HCT116 (cell line): ENCODE data around the gene SHKBP1. TPM values are rescaled to one million over a fixed set of nuclear protein-coding genes. Genes with fewer than 3 reads are reported as not detected.

Experiments
- ATAC-seq: fragments of 200-7000 bp; cut with Tn5 transposase; 2 replicates; pipeline ENCODE4 v1.9.1; 2020; ENCODE audit warnings: mild to moderate bottlenecking, moderate library complexity
- BruUV-seq: library from RNA; stranded (reverse); fragments of 400-500 nt; replicated peaks from 2 replicates; lab custom pipeline; 2021; lab: Mats Ljungman, UMichigan
- CTCF ChIA-PET: fragments of 300-600 bp; sonication (Branson Sonifier 250); formaldehyde crosslinking; loops from one replicate; lab custom pipeline; 2021; ENCODE audit warnings: antibody characterized with exemption; lab: Charles Lee
- POLR2A ChIA-PET: fragments of 300-600, 350-600 bp; sonication (Branson Sonifier 250); formaldehyde crosslinking; loops from one replicate; lab custom pipeline; 2021; ENCODE audit warnings: antibody characterized with exemption; lab: Charles Lee
- RAD21 ChIA-PET, 2 experiments: fragments of 300-600 bp; sonication (Branson Sonifier 250); formaldehyde crosslinking; loops; one replicate each; lab custom pipeline; 2023; ENCODE audit warnings: low total read pairs in 2 of 2; ENCODE audit not compliant: uncharacterized antibody in 2 of 2, unreplicated experiment in 2 of 2, low non-redundant PET in 1 of 2; lab: Charles Lee
- DNase-seq: peaks from one replicate; pipeline ENCODE4 v3.0.0-alpha.2; 2010; ENCODE audit warnings: low read depth, low spot score
- H2AFZ ChIP-seq: fragments of 200-600 bp; shearing (Covaris generic), sonication (generic); 2 replicates; pipeline ENCODE4 v1.6.1; 2017; ENCODE audit warnings: low read depth, mixed run types, mixed read lengths, antibody characterized with exemption, low read length; ENCODE audit not compliant: poor library complexity, severe bottlenecking
- H3K27ac ChIP-seq: 2 replicates; pipeline ENCODE4 v1.5.1; 2012; ENCODE audit warnings: low read depth, low read length
- H3K27me3 ChIP-seq: fragments of 200-600 bp; sonication (generic); 2 replicates; pipeline ENCODE4 v1.6.1; 2016; ENCODE audit warnings: mixed run types, low read length, mixed read lengths; ENCODE audit not compliant: insufficient read depth
- H3K36me3 ChIP-seq, 2 experiments: fragments of 200-500 bp in 1 of 2; fragments of 200-600 bp in 1 of 2; sonication (Bioruptor generic) in 1 of 2; sonication (generic) in 1 of 2; 2 replicates each; pipeline versions ENCODE4 v1.5.1 to v1.6.1; 2014 to 2016; ENCODE audit warnings: low read length in 2 of 2, inconsistent platforms in 1 of 2, mixed read lengths in 1 of 2, mixed run types in 1 of 2; ENCODE audit not compliant: insufficient read depth in 2 of 2, control insufficient read depth in 1 of 2
- H3K4me1 ChIP-seq, 2 experiments: fragments of 200-600 bp in 1 of 2; sonication (generic) in 1 of 2; 2 replicates each; pipeline versions ENCODE4 v1.5.1 to v1.6.1; 2012 to 2017; ENCODE audit warnings: low read length in 2 of 2, inconsistent platforms in 1 of 2, mild to moderate bottlenecking in 1 of 2, mixed read lengths in 1 of 2, mixed run types in 1 of 2, moderate library complexity in 1 of 2; ENCODE audit not compliant: insufficient read depth in 2 of 2, control insufficient read depth in 1 of 2
- H3K4me2 ChIP-seq: fragments of 200-600 bp; sonication (generic); 2 replicates; pipeline ENCODE4 v1.6.1; 2017; ENCODE audit warnings: mixed run types, low read length, mixed read lengths
- H3K4me3 ChIP-seq, 2 experiments: fragments of 200-600 bp in 1 of 2; sonication (generic) in 1 of 2; replicated peaks in 1 of 2; 2 replicates each; pipeline ENCODE4 v1.5.1; 2011 to 2016; ENCODE audit warnings: low read length in 2 of 2, control low read depth in 1 of 2, low read depth in 1 of 2, mild to moderate bottlenecking in 1 of 2, mixed read lengths in 1 of 2, mixed run types in 1 of 2
- H3K79me2 ChIP-seq: fragments of 200-600 bp; sonication (generic); 2 replicates; pipeline ENCODE4 v1.6.1; 2017; ENCODE audit warnings: mild to moderate bottlenecking, mixed run types, low read length, moderate library complexity, mixed read lengths; ENCODE audit not compliant: insufficient read depth
- H3K9ac ChIP-seq: fragments of 200-600 bp; sonication (generic); 2 replicates; pipeline ENCODE4 v1.6.1; 2016; ENCODE audit warnings: low read length, mixed read lengths
- H3K9me2 ChIP-seq: fragments of 200-600 bp; sonication (generic), shearing (Covaris generic); 2 replicates; pipeline ENCODE4 v1.6.1; 2017; ENCODE audit warnings: mixed run types, mild to moderate bottlenecking, moderate library complexity; ENCODE audit not compliant: insufficient read depth
- H3K9me3 ChIP-seq, 2 experiments: fragments of 200-500 bp in 1 of 2; fragments of 200-600 bp in 1 of 2; sonication (Bioruptor generic) in 1 of 2; sonication (generic) in 1 of 2; 2 replicates each; pipeline ENCODE4 v1.6.1; 2014 to 2017; ENCODE audit warnings: low read length in 2 of 2, mixed read lengths in 2 of 2, inconsistent platforms in 1 of 2, low read depth in 1 of 2, mild to moderate bottlenecking in 1 of 2, mixed run types in 1 of 2, moderate library complexity in 1 of 2; ENCODE audit not compliant: control insufficient read depth in 1 of 2, insufficient read depth in 1 of 2
- H4K20me1 ChIP-seq: fragments of 200-600 bp; sonication (generic), shearing (Covaris generic); 2 replicates; pipeline ENCODE4 v1.6.1; 2017; ENCODE audit warnings: mixed run types, mild to moderate bottlenecking, moderate library complexity; ENCODE audit not compliant: insufficient read depth
- ATF3 ChIP-seq: IDR thresholded peaks from 2 replicates; pipeline ENCODE4 v1.6.1; 2012
- CBX3 ChIP-seq: IDR thresholded peaks from 2 replicates; pipeline ENCODE4 v1.6.1; 2012; ENCODE audit warnings: low read depth
- CEBPB ChIP-seq: IDR thresholded peaks from 2 replicates; pipeline ENCODE4 v1.6.1; 2012; ENCODE audit warnings: low read depth
- EGR1 ChIP-seq: IDR thresholded peaks from 2 replicates; pipeline ENCODE4 v1.6.1; 2012; ENCODE audit warnings: low read depth
- ELF1 ChIP-seq: IDR thresholded peaks from 2 replicates; pipeline ENCODE4 v1.6.1; 2012; ENCODE audit warnings: low read depth, borderline replicate concordance
- JUND ChIP-seq: IDR thresholded peaks from 2 replicates; pipeline ENCODE4 v1.6.1; 2012
- MAX ChIP-seq: IDR thresholded peaks from 2 replicates; pipeline ENCODE4 v1.6.1; 2012
- POLR2AphosphoS5 ChIP-seq: IDR thresholded peaks from 2 replicates; pipeline ENCODE4 v1.6.1; 2011; ENCODE audit warnings: mild to moderate bottlenecking, low read depth, low read length, moderate library complexity
- REST ChIP-seq: IDR thresholded peaks from 2 replicates; pipeline ENCODE4 v1.6.1; 2012; ENCODE audit warnings: low read depth
- SIN3A ChIP-seq: IDR thresholded peaks from 2 replicates; pipeline ENCODE4 v1.6.1; 2012; ENCODE audit warnings: low read depth
- SP1 ChIP-seq: IDR thresholded peaks from 2 replicates; pipeline ENCODE4 v1.6.1; 2012; ENCODE audit warnings: low read depth
- SRF ChIP-seq: IDR thresholded peaks from 2 replicates; pipeline ENCODE4 v1.6.1; 2012; ENCODE audit warnings: low read depth
- TCF7L2 ChIP-seq: IDR thresholded peaks from 2 replicates; pipeline ENCODE4 v1.7.0; 2011; ENCODE audit warnings: borderline replicate concordance, inconsistent platforms; ENCODE audit not compliant: insufficient read depth, insufficient read length; ENCODE audit errors: extremely low read depth
- YY1 ChIP-seq: IDR thresholded peaks from 2 replicates; pipeline ENCODE4 v1.6.1; 2011; ENCODE audit warnings: low read length, low read depth, moderate library complexity, mild to moderate bottlenecking; ENCODE audit not compliant: insufficient replicate concordance; ENCODE audit errors: extremely low read depth
- ZFX ChIP-seq: fragments of 450-650 bp; IDR thresholded peaks from 2 replicates; pipeline ENCODE4 v1.6.1; 2017
- ZNF274 ChIP-seq: fragments of 200-500 bp; sonication (Bioruptor generic); IDR thresholded peaks from 2 replicates; pipeline ENCODE4 v1.6.1; 2014; ENCODE audit warnings: mild to moderate bottlenecking, low read depth, low read length, inconsistent platforms
- intact Hi-C: fragments of 100-400 bp; cut with micrococcal nuclease; formaldehyde crosslinking; loops from 2 replicates; pipeline ENCODE4 v1.10.0; 2022
- total RNA-seq: library from RNA; stranded (reverse); gene quantifications from one replicate; pipeline ENCODE4 v1.2.1, GENCODE V29; 2021; ENCODE audit not compliant: unreplicated experiment

Gene SHKBP1
- total RNA-seq, 1 experiment from 2014 or later, result 97.4 TPM

GRCh38 chr19:40609561-40610395 lies 33.1 kb downstream of the SHKBP1 start:
- Histone ChIP-seq H3K4me2 (peak overlapping the region; percentile 95), H3K9ac (peak overlapping the region; percentile 74)
- CTCF ChIA-PET, result interaction anchor here (0.8 to 1.5 kb wide), 4 partner anchors 15 to 304 kb away, joined by 3 to 8 read pairs (median 4); no protein-coding TSS in a partner anchor

More at GRCh38 chr19:40609561-40610395, 33.1 kb downstream of the SHKBP1 start:
- H4K20me1 ChIP-seq, result no peaks in the 10 kb centered on the region
- H3K4me1 ChIP-seq, result peaks cover 41 to 97% of the 10 kb centered on the region in 2 experiments
- no peaks in the 10 kb centered on the region for H3K9me2 ChIP-seq
- intact Hi-C loops, result loop anchor here (5.0 to 10.0 kb wide), 2 partner anchors 387 to 465 kb away; no protein-coding TSS in a partner anchor
- POLR2A ChIA-PET, result interaction anchor here (0.6 to 0.8 kb wide), 5 partner anchors 36 to 1242 kb away, joined by 3 to 6 read pairs (median 3); partner anchors contain the start of gene ZFP36
- no peak overlapping the region for H2AFZ ChIP-seq
- H3K9me3 ChIP-seq, result no peaks in the 10 kb centered on the region
- peak overlapping the region; percentile 61 to 67 for H3K4me3 ChIP-seq
- peak; percentile 57 for ATAC-seq
- H3K36me3 ChIP-seq, result 0 out of 4 replicates have a peak, but pooled peaks cover 3 to 9% of the 10 kb centered on the region in 2 experiments
- BruUV-seq, result TSS peak; percentile 77
- peak; percentile 88 for DNase-seq
- H3K79me2 ChIP-seq, result peaks cover 5% of the 10 kb centered on the region; the same call in 1 of the 2 replicates
- TF ChIP-seq EGR1 (peak; percentile 91), SRF (no peak), TCF7L2 (no peak), ATF3 (no peak), SIN3A (no peak), MAX (no peak), SP1 (0 out of 2 replicates have a peak, but pooled peaks have one; percentile 10), REST (no peak), POLR2AphosphoS5 (peak; percentile 83), YY1 (no peak), CBX3 (no peak), ZNF274 (no peak), ELF1 (no peak), JUND (no peak), ZFX (peak; percentile 50; the same call in 1 of the 2 replicates), CEBPB (no peak)
- RAD21 ChIA-PET, result no interaction called here
- no peaks in the 10 kb centered on the region for H3K27me3 ChIP-seq
- H3K27ac ChIP-seq, result peak overlapping the region; percentile 85
